ENCODE data around the gene OBI1.

Gene OBI1

GRCh38 chr13:78601874-78602560 is 56.9 kb downstream of the OBI1 start:
- no peak for TF ChIP-seq CTCF (IDR thresholded peaks at IDR 0.05; ENCODE audit: extremely low read depth, missing control alignments)
- peak; percentile 45 for DNase-seq (ENCODE audit: low spot score)

- no peak for TF ChIP-seq CTCF (IDR thresholded peaks at IDR 0.05; ENCODE audit: extremely low read depth, missing control alignments)
- DNase-seq (ENCODE audit: low spot score) = peak; percentile 52
These were observed 57.7 kb downstream of the OBI1 start for GRCh38 chr13:78601124-78601873.

GRCh38 chr13:78600280-78600883 is 58.6 kb downstream of the OBI1 start:
- DNase-seq (ENCODE audit: low spot score) = no peak
- no peak for TF ChIP-seq CTCF (IDR thresholded peaks at IDR 0.05; ENCODE audit: extremely low read depth, missing control alignments)

GRCh38 chr13:78599645-78600279 is 59.2 kb downstream of the OBI1 start:
- no peak for TF ChIP-seq CTCF (IDR thresholded peaks at IDR 0.05; ENCODE audit: extremely low read depth, missing control alignments)
- no peak for DNase-seq (ENCODE audit: low spot score)

GRCh38 chr13:78598966-78599644 is 59.9 kb downstream of the OBI1 start:
- no peak for TF ChIP-seq CTCF (IDR thresholded peaks at IDR 0.05; ENCODE audit: extremely low read depth, missing control alignments)
- no peak for DNase-seq (ENCODE audit: low spot score)

- no peak for DNase-seq (ENCODE audit: low spot score)
- TF ChIP-seq CTCF (IDR thresholded peaks at IDR 0.05; ENCODE audit: extremely low read depth, missing control alignments) = no peak
These were observed 60.7 kb downstream of the OBI1 start for GRCh38 chr13:78598116-78598781.

All from GM20000 (cell line).